Activated CD8-positive, alpha-beta T cell treated with anti-CD3 and anti-CD28 coated beads, Interleukin-2, amount 10 ng/mL, durations not matched to agents 7 days and 5 days (primary cell): ENCODE results near the gene CDK6. TPM values are rescaled to one million over a fixed set of nuclear protein-coding genes. Genes with fewer than 3 reads are reported as not detected.
A peak's percentile ranks its signal among the peaks of the same experiment; 100 is the strongest.

Source experiments
- ATAC-seq: fragments of 150-1000 bp; cut with Tn5 transposase; one replicate; pipeline ENCODE4 v1.10.0; 2021; ENCODE audit warnings: moderate library complexity
- CTCF ChIA-PET: fragments of 350-600 bp; sonication (Branson Sonifier 250); formaldehyde crosslinking; loops from one replicate; lab custom pipeline; 2021; ENCODE audit warnings: antibody characterized with exemption; lab: Charles Lee
- POLR2A ChIA-PET: fragments of 350-600 bp; sonication (Branson Sonifier 250); formaldehyde crosslinking; loops from one replicate; lab custom pipeline; 2021; ENCODE audit warnings: antibody characterized with exemption; lab: Charles Lee
- DNase-seq: peaks from one replicate; pipeline ENCODE4 v3.0.0-alpha.2; 2020
- H3K27ac Mint-ChIP-seq: one replicate; pipeline ENCODE4 v1.8.0; 2021; ENCODE audit warnings: mild to moderate bottlenecking, mixed read lengths
- H3K27me3 Mint-ChIP-seq: one replicate; pipeline ENCODE4 v1.8.0; 2021; ENCODE audit warnings: low read depth, mixed read lengths
- H3K36me3 Mint-ChIP-seq: one replicate; pipeline ENCODE4 v1.8.0; 2021; ENCODE audit warnings: low read depth, mixed read lengths
- H3K4me1 Mint-ChIP-seq: one replicate; pipeline ENCODE4 v1.8.0; 2021; ENCODE audit warnings: low read depth, mixed read lengths
- H3K4me3 Mint-ChIP-seq: one replicate; pipeline ENCODE4 v1.8.0; 2021; ENCODE audit warnings: mild to moderate bottlenecking, mixed read lengths
- H3K9me3 Mint-ChIP-seq: one replicate; pipeline ENCODE4 v1.8.0; 2022; ENCODE audit warnings: mixed read lengths; ENCODE audit not compliant: insufficient read depth
- total RNA-seq, 2 experiments: library from RNA; stranded (reverse); gene quantifications; one replicate each; pipeline ENCODE4 v1.2.3, GENCODE V29; 2021

Gene CDK6
- total RNA-seq, 2 experiments from 2014 or later: 159 to 160 TPM

DNA sequence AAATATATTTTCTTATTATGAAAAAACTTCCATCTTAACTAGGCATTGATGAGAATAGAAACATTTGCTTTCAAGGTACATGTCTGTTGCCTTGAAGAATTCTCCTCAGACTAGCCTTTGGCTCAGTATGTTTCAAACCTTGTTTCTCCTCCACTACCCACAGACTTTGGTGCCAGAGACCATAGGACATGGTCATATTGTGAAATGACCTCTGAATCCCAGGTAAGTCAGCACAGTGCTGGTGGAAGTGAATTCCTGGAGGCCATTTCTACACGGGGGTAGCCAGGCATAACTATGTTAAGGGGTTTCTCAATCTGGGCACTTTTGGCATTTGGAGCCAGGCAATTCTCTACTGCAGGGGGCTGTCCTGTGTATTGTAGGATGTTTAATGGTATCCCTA, 133.8 kb downstream of the CDK6 start:
- ChIA-PET POLR2A (no interaction called here), CTCF (interaction anchor here (0.9 kb wide), 1 partner anchor 17 kb away, joined by 3 read pairs; no protein-coding TSS in a partner anchor)
- Mint-ChIP-seq H3K27me3 (no peaks in the 10 kb centered on the region), H3K36me3 (peaks cover 51% of the 10 kb centered on the region), H3K9me3 (peaks cover 7% of the 10 kb centered on the region), H3K4me1 (peaks cover 5% of the 10 kb centered on the region), H3K4me3 (no peak overlapping the region), H3K27ac (no peak overlapping the region)
- DNase-seq: no peak
- ATAC-seq: no peak

- ATAC-seq: no peak
- CTCF ChIA-PET: interaction anchor here (0.8 to 1.8 kb wide), 3 partner anchors 10 to 137 kb away, joined by 3 to 6 read pairs (median 4); partner anchors contain the start of gene CDK6
- peaks cover 2% of the 10 kb centered on the region for H3K9me3 Mint-ChIP-seq
These were observed 136.3 kb downstream of the CDK6 start for GRCh38 chr7:92699966-92700514.

GRCh38 chr7:92699560-92699959, 136.8 kb downstream of the CDK6 start:
- no peaks in the 10 kb centered on the region for H3K27me3 Mint-ChIP-seq
- no peak for DNase-seq
- peaks cover 16% of the 10 kb centered on the region for H3K4me1 Mint-ChIP-seq
- ChIA-PET CTCF (interaction anchor here (0.8 to 1.8 kb wide), 4 partner anchors 9 to 137 kb away, joined by 3 to 6 read pairs (median 4); partner anchors contain the start of gene CDK6), POLR2A (no interaction called here)
- no peaks in the 10 kb centered on the region for H3K9me3 Mint-ChIP-seq
- H3K27ac Mint-ChIP-seq: no peak overlapping the region
- no peak for ATAC-seq
- H3K4me3 Mint-ChIP-seq: no peak overlapping the region
- peaks cover 48% of the 10 kb centered on the region for H3K36me3 Mint-ChIP-seq

More at GRCh38 chr7:92699966-92700514, 136.3 kb downstream of the CDK6 start:
- POLR2A ChIA-PET: no interaction called here
- Mint-ChIP-seq H3K27ac (peak overlapping the region; percentile 60), H3K4me3 (no peak overlapping the region), H3K27me3 (no peaks in the 10 kb centered on the region), H3K4me1 (peaks cover 12% of the 10 kb centered on the region), H3K36me3 (peaks cover 47% of the 10 kb centered on the region)
- no peak for DNase-seq

GRCh38 chr7:92698237-92698841, 138.0 kb downstream of the CDK6 start:
- H3K4me1 Mint-ChIP-seq: peaks cover 20% of the 10 kb centered on the region
- no peaks in the 10 kb centered on the region for H3K9me3 Mint-ChIP-seq
- H3K27me3 Mint-ChIP-seq: no peaks in the 10 kb centered on the region
- ATAC-seq: no peak
- no peak overlapping the region for H3K4me3 Mint-ChIP-seq
- CTCF ChIA-PET: interaction anchor here (0.8 to 4.7 kb wide), 3 partner anchors 78 to 134 kb away, joined by 3 to 38 read pairs (median 4); no protein-coding TSS in a partner anchor
- no peak overlapping the region for H3K27ac Mint-ChIP-seq
- peaks cover 47% of the 10 kb centered on the region for H3K36me3 Mint-ChIP-seq
- no peak for DNase-seq
- POLR2A ChIA-PET: no interaction called here

GRCh38 chr7:92697414-92697813, 139.0 kb downstream of the CDK6 start:
- H3K9me3 Mint-ChIP-seq: no peaks in the 10 kb centered on the region
- no peak for ATAC-seq
- H3K27me3 Mint-ChIP-seq: no peaks in the 10 kb centered on the region
- peaks cover 45% of the 10 kb centered on the region for H3K36me3 Mint-ChIP-seq
- ChIA-PET POLR2A (no interaction called here), CTCF (interaction anchor here (0.8 to 4.7 kb wide), 5 partner anchors 18 to 145 kb away, joined by 3 to 38 read pairs (median 3); no protein-coding TSS in a partner anchor)
- no peak overlapping the region for H3K27ac Mint-ChIP-seq
- H3K4me1 Mint-ChIP-seq: peaks cover 24% of the 10 kb centered on the region
- DNase-seq: no peak
- no peak overlapping the region for H3K4me3 Mint-ChIP-seq

DNA sequence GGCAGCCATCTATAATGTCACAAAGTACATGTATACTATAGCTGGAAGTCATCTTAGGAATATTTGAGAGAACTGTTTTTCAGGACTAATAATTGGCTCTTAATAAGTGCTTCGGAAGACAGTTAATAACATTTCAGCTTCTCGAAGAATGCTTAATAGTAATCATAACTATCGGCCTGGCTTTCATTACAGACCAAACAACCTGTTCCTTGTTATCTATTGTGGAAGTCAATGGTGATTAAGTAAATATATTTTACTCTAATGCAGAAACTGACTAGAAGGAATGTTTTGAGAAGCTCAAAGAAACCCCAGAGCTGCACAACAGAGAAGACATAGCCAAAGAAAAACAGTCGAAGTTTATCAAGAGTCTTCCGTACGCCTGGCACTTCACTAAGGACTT, 139.4 kb downstream of the CDK6 start:
- ChIA-PET POLR2A (no interaction called here), CTCF (interaction anchor here (1.1 to 4.7 kb wide), 4 partner anchors 19 to 146 kb away, joined by 3 to 38 read pairs (median 3); no protein-coding TSS in a partner anchor)
- DNase-seq (no peak), ATAC-seq (no peak)
- Mint-ChIP-seq H3K4me1 (peaks cover 24% of the 10 kb centered on the region), H3K27me3 (no peaks in the 10 kb centered on the region), H3K9me3 (no peaks in the 10 kb centered on the region), H3K36me3 (peaks cover 47% of the 10 kb centered on the region), H3K27ac (no peak overlapping the region), H3K4me3 (no peak overlapping the region)

GRCh38 chr7:92696584-92696983, 139.8 kb downstream of the CDK6 start:
- POLR2A ChIA-PET: no interaction called here
- H3K4me1 Mint-ChIP-seq: peaks cover 27% of the 10 kb centered on the region
- CTCF ChIA-PET: interaction anchor here (0.7 to 4.7 kb wide), 8 partner anchors 8 to 146 kb away, joined by 3 to 38 read pairs (median 3); no protein-coding TSS in a partner anchor

GRCh38 chr7:92695308-92696261, 140.8 kb downstream of the CDK6 start:
- Mint-ChIP-seq H3K9me3 (no peaks in the 10 kb centered on the region), H3K27me3 (no peaks in the 10 kb centered on the region), H3K27ac (peak overlapping the region; percentile 50), H3K36me3 (peaks cover 44% of the 10 kb centered on the region), H3K4me3 (peak overlapping the region; percentile 44), H3K4me1 (peaks cover 34% of the 10 kb centered on the region)
- no peak for DNase-seq
- ATAC-seq: no peak
- ChIA-PET CTCF (interaction anchor here (0.7 to 4.7 kb wide), 7 partner anchors 9 to 136 kb away, joined by 3 to 38 read pairs (median 3); no protein-coding TSS in a partner anchor), POLR2A (interaction anchor here (1.1 kb wide), 1 partner anchor 138 kb away, joined by 6 read pairs; no protein-coding TSS in a partner anchor)

More at GRCh38 chr7:92696584-92696983, 139.8 kb downstream of the CDK6 start:
- Mint-ChIP-seq H3K27ac (no peak overlapping the region), H3K9me3 (no peaks in the 10 kb centered on the region), H3K27me3 (no peaks in the 10 kb centered on the region), H3K4me3 (no peak overlapping the region), H3K36me3 (peaks cover 46% of the 10 kb centered on the region)
- DNase-seq (no peak), ATAC-seq (no peak)

- H3K4me1 Mint-ChIP-seq: peaks cover 44% of the 10 kb centered on the region
- H3K4me3 Mint-ChIP-seq: no peak overlapping the region
- CTCF ChIA-PET: interaction anchor here (1.1 to 4.7 kb wide), 4 partner anchors 73 to 138 kb away, joined by 3 to 38 read pairs (median 6); no protein-coding TSS in a partner anchor
- no peak for DNase-seq
- H3K27ac Mint-ChIP-seq: no peak overlapping the region
- H3K36me3 Mint-ChIP-seq: peaks cover 54% of the 10 kb centered on the region
- no peaks in the 10 kb centered on the region for H3K27me3 Mint-ChIP-seq
- no peak for ATAC-seq
- peaks cover 6% of the 10 kb centered on the region for H3K9me3 Mint-ChIP-seq
- POLR2A ChIA-PET: interaction anchor here (1.5 kb wide), 1 partner anchor 139 kb away, joined by 8 read pairs; no protein-coding TSS in a partner anchor
These were observed 142.2 kb downstream of the CDK6 start for GRCh38 chr7:92694211-92694610.

DNA sequence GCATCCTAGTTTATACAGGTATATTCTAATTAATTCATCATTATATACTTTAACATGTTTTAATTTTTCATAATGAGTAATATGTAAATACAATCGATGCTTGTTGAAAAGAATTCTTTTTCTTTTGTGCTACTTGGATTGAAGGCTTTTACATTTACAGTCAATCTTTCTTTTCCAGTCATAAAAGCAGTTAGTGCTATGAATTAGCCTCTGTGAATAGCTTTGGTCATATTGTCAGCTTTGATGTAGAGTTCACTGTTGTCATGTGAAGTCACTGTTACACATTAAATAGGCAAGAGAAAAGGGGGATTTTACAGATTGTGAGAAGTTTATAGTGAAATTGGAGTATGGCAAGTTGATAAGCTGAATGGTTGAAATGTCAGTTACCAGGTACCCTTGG, 142.9 kb downstream of the CDK6 start:
- ATAC-seq: no peak
- Mint-ChIP-seq H3K27ac (no peak overlapping the region), H3K4me3 (no peak overlapping the region), H3K9me3 (peaks cover 11% of the 10 kb centered on the region), H3K36me3 (peaks cover 60% of the 10 kb centered on the region), H3K4me1 (peaks cover 51% of the 10 kb centered on the region), H3K27me3 (no peaks in the 10 kb centered on the region)
- POLR2A ChIA-PET: interaction anchor here (1.5 kb wide), 1 partner anchor 140 kb away, joined by 8 read pairs; no protein-coding TSS in a partner anchor
- CTCF ChIA-PET: interaction anchor here (0.6 to 1.1 kb wide), 2 partner anchors 72 to 139 kb away, joined by 3 read pairs; no protein-coding TSS in a partner anchor
- DNase-seq: no peak

DNA sequence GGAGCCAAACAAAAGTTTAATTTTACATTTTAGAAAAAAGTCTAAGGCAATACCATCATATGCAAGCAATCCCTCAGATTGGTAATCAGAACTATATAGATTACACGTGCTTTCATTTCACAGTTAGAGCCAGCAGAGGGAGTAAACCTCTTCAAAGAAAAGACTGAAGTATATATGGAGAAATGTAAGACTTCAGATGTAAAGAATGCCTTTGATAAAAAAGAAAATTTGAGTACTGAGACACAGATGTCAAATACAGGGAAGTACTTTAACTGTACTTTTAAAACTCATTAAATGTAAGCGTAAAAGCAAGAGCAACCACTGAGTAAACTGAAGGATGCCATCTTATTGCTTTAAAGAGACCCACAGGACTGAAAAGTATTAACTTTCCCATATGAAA, 144.8 kb downstream of the CDK6 start:
- H3K36me3 Mint-ChIP-seq: peaks cover 74% of the 10 kb centered on the region
- DNase-seq (peak; percentile 57), ATAC-seq (peak; percentile 88)
- CTCF ChIA-PET: interaction anchor here (0.9 to 3.0 kb wide), 5 partner anchors 71 to 141 kb away, joined by 3 to 29 read pairs (median 5); no protein-coding TSS in a partner anchor
- POLR2A ChIA-PET: no interaction called here
- peaks cover 64% of the 10 kb centered on the region for H3K4me1 Mint-ChIP-seq
- no peaks in the 10 kb centered on the region for H3K27me3 Mint-ChIP-seq
- no peak overlapping the region for H3K4me3 Mint-ChIP-seq
- peaks cover 21% of the 10 kb centered on the region for H3K9me3 Mint-ChIP-seq
- H3K27ac Mint-ChIP-seq: peak overlapping the region; percentile 51
